ENCODE results near the gene RBP2. TPM values are rescaled to one million over a fixed set of nuclear protein-coding genes. Genes with fewer than 3 reads are reported as not detected.

The RBP2 gene
- total RNA-seq (2014; rRNA removed; shearing (Covaris generic)), result not detected in 2 replicates
- polyA plus RNA-seq (2015; cell fraction: cytosol; rRNA removed), result not detected in 2 replicates
- polyA plus RNA-seq (2015; cell fraction: nucleus; rRNA removed), result not detected in 2 replicates

- no peak for DNase-seq (ENCODE audit: low read depth)
Measured at GRCh38 chr3:139476348-139476747, at the start of gene RBP2. Gene RBP2, minus strand, starts transcription at chr3:139476516. Its CDS starts 57 bp downstream, at chr3:139476459.

DNA sequence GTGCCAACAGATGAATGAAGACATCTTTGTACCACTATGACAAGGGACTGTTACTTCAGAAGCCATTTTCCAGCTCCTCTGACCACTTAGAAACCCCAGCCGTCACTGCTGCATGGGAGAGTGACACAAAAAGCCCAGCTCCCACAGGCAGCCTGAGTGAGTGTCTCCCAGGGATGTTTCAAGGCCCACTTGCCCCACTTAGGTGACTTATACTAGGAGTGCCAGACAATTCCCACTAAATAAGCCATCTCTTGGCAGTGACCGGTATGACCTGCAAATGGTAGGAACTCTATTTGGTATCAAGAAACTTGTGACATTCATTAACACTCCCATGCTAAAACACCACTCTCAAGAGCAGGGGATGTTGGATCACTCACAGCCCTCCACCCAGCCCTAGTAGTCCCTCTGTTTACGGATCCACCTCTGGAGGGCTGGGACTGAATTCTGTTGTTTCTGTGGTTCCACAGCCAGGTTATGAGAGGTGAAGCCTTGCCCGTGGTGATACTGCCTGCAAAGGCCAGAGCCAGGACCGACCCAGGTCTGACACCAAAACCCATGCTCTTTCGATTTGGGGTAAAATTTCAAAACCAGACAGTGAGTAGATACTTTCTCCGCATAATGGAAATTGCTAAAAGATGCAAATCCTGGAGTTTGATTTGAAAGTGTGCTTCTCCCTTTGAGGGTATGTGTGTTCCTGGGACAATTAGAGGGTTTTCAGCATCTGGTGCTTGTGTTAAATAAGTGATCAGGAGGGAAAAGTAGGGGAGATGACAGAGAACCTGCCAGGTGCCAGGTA, 48.7 kb upstream of the RBP2 start:
- DNase-seq (ENCODE audit: low read depth), result no peak

DNA sequence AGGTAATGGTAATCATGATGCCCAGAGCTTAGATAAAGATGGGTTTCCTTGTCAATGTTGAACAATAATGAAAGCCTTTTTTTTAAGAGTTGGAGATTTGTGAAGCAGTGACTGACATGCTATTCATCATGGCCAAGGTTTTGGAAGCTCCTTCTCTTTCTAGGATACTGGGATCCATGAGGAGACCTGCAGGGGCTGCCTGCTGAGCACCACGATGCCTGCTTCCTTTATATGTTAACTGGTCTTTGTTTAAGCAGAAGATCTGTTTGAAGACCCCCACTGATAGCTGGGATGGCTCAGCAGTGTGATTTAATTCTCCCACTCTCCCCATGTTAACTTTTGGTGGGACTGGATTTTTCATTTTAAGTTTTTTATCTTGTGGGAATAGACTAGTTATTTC, 47.4 kb upstream of the RBP2 start:
- no peak for DNase-seq (ENCODE audit: low read depth)

- no peak for DNase-seq (ENCODE audit: low read depth)
Measured at GRCh38 chr3:139523166-139523565, 46.9 kb upstream of the RBP2 start.

- DNase-seq (ENCODE audit: low read depth), result no peak
Measured at GRCh38 chr3:139522421-139522820, 46.1 kb upstream of the RBP2 start.

DNA sequence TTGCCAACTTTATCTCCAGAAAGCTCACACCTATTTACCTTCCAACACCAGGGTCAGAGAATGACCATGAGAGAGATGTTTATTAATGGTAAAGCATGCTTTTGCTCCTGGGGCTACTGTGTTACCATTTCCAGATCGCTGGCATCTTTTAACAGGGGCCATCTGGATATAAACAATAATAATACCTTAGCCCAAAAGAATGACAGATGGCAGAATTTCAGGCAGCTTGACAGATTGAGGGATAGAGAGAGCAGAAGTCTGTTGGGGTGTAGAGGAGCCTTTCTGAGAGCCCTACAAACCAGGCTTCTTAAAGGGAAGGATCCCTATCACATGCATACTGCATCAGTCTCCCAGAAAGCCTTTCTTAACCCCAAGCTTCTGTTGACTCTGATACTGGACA, 45.5 kb upstream of the RBP2 start:
- DNase-seq (ENCODE audit: low read depth), result no peak

- DNase-seq (ENCODE audit: low read depth), result no peak
Measured at GRCh38 chr3:139521144-139521543, 44.8 kb upstream of the RBP2 start.

DNA sequence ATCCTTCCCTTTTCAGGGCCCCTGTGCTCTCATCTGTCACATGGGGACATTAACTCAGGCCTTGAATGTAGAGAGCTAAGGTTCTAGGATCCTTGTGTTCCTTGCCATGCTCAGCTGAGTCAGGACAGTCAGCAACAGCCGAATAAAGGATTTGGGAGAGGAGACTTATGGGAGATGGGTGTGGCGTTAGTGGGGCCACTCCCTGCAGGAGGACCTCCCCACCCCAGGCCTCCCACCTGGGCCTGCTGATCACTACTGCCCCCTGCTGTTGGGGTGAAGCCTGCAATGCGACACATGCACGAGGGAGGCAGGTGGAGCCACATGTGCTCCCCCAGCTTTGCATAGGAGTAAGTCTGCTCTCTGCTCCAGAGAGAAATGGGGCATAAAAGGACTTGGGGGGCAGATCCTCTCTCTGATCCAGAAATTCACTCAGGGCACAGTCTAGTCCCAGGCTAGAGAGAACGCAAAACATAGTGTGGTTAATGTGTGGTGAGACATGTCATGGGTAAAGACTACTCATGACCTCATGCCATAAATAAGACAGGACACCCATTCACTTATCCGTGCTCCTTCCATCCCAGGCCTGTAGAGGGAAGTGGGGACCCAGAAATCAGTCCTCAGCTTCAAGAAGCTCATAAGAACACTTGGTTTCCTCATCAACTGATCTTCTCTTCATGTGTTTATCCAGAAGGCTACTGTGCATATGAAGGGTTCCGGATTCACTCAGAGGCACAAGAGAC, 43.9 kb upstream of the RBP2 start:
- peak; percentile 75 for DNase-seq (ENCODE audit: low read depth)

GRCh38 chr3:139518926-139519842, 42.9 kb upstream of the RBP2 start:
- no peak for DNase-seq (ENCODE audit: low read depth)

GRCh38 chr3:139518306-139518705, 42.0 kb upstream of the RBP2 start:
- DNase-seq (ENCODE audit: low read depth), result no peak

- no peak for DNase-seq (ENCODE audit: low read depth)
Measured at GRCh38 chr3:139517321-139518065, 41.2 kb upstream of the RBP2 start.

GRCh38 chr3:139514741-139515140, 38.4 kb upstream of the RBP2 start:
- no peak for DNase-seq (ENCODE audit: low read depth)

DNA sequence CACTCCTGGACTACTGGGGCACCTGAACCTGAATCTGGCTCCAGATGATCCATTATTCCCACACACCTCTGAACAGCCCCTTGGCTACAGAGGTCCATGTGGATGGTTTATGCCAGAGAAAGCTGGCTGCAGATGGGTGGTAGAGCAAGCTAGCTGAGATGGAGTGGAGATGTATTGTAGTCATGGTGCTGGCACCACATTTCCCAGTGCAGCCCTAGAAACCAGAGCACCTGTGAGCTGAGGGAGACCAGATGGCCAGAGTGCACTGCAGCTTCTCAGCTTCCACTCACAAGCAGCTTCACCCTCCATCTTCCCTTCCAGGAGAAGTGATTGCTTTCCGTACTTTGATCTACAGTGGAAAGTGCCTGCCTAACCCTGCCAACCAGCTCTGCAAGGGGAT, 33.3 kb upstream of the RBP2 start:
- DNase-seq (ENCODE audit: low read depth), result no peak

DNA sequence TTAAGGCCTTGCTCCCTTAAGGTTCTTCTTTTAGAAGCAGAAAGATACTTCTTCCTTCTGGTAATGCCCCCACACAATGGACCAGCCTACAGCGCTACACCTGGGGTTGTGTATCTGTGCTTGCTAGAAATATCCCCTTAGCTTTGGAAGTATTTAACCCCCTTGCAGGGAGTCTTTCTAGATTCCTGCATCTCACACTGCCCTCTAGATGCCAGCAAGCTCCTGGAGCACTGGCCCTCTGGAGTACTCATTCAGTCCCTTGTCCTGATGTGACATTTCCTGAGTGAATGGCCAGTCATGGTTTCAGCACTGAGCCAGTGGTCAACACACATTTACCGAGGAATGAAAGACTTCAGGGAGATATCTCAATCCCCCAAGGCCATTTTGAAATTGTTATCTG, 30.4 kb upstream of the RBP2 start:
- DNase-seq (ENCODE audit: low read depth), result peak; percentile 23

DNA sequence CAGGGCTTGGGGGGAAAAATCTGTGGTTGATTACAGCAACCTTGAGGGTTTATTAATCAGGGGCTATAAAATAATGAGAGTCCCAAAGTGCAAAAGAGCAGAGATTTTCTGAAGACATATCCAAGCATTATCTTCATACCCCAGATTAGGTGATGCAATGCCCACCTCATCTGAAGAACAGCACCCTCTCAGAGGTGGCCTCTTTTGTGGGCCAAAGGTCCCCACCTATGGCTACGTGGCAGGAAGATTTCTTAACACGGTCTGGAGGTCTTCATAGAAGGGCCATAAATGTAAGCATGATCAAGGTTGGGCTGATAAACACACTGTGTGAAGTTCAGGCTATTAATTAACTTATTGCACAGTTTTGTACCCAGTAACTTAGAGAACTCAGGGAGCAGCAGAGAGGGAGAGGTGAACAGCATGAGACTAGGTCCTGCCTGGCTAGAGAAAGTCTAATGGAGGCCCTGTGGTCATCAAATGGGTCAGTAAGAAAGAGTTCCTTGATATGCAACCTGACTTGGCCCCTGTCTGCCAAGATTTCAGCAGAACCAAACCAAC, 29.6 kb upstream of the RBP2 start:
- no peak for DNase-seq (ENCODE audit: low read depth)

- DNase-seq (ENCODE audit: low read depth), result no peak
Measured at GRCh38 chr3:139499536-139499935, 23.2 kb upstream of the RBP2 start.

DNA sequence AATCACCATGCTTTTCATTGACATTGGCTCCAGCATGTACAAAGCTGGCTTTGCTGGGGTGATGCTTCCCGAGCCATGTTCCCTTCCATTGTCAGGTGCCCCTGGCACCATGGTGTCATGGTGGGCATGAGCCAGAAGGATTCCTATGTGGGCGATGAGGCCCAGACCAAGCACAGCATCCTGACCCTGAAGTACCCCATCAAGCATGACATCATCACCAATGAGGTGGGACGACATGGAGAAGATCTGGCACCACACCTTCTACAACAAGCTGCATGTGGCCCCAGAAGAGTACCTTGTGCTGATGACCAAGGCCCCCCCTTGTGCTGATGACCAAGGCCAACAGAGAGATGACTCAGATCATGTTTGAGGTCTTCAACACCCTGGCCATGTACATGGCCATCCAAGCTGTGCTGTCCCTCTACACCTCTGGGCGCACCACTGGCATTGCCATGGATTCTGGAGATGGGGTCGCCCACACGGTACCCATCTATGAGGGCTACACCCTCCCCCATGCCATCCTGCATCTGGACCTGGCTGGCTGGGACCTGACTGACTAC, 17.6 kb upstream of the RBP2 start:
- no peak for DNase-seq (ENCODE audit: low read depth)

GRCh38 chr3:139491966-139492365, 15.7 kb upstream of the RBP2 start:
- no peak for DNase-seq (ENCODE audit: low read depth)

GRCh38 chr3:139491027-139491700, 14.8 kb upstream of the RBP2 start:
- DNase-seq (ENCODE audit: low read depth), result no peak

DNA sequence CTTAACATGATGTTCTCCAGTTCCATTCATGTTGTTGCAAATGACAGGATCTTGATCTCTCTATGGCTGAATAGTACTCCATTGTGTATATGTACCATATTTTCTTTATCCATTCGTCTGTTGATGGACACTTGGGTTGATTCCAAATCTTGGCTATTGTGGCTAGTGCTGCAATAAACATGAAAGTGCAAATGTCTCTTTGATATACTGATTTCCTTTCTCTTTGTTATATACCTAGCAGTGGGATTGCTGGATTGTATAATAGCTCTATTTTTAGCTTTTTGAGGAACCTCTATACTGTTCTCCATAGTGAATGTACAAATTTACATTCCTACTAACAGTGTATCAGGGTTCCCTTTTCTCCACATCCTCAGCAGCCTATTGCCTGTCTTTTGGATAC, 5.9 kb upstream of the RBP2 start:
- no peak for DNase-seq (ENCODE audit: low read depth)

All from HT1080 (cell line).